H1 (cell line): ENCODE data around the gene MAK. TPM values are rescaled to one million over a fixed set of nuclear protein-coding genes. Genes with fewer than 3 reads are reported as not detected.

Experiments
- CHD1 ChIP-seq: IDR thresholded peaks from 2 replicates; pipeline ENCODE4 v1.6.1; 2012; ENCODE audit warnings: low read depth, low read length, improper control_type of control experiment
- CHD7 ChIP-seq: fragments of 300-600 bp; sonication (generic); IDR thresholded peaks from 2 replicates; pipeline ENCODE4 v1.7.1; 2012; ENCODE audit warnings: low read length, moderate library complexity, mild to moderate bottlenecking, inconsistent platforms; ENCODE audit not compliant: insufficient replicate concordance
- CTBP2 ChIP-seq: IDR thresholded peaks from 2 replicates; pipeline ENCODE4 v1.7.0; 2011; ENCODE audit warnings: borderline replicate concordance, mild to moderate bottlenecking, moderate library complexity, mixed read lengths, low read length; ENCODE audit not compliant: insufficient read depth, insufficient read length
- FOSL1 ChIP-seq: IDR thresholded peaks from 2 replicates; pipeline ENCODE4 v1.6.1; 2011; ENCODE audit warnings: mild to moderate bottlenecking, low read depth, low read length, moderate library complexity; ENCODE audit not compliant: insufficient read depth
- HDAC2 ChIP-seq, 2 experiments: fragments of 300-600 bp in 1 of 2; sonication (generic) in 1 of 2; IDR thresholded peaks; 2 replicates each; pipeline ENCODE4 v1.6.1; 2011 to 2012; ENCODE audit warnings: low read depth in 2 of 2, low read length in 2 of 2, mild to moderate bottlenecking in 2 of 2, moderate library complexity in 2 of 2, borderline replicate concordance in 1 of 2, inconsistent platforms in 1 of 2
- KDM4A ChIP-seq: IDR thresholded peaks from one replicate; pipeline ENCODE4 v1.7.1; 2012; ENCODE audit warnings: low read depth, mild to moderate bottlenecking, moderate library complexity, low read length, inconsistent platforms; ENCODE audit not compliant: severe bottlenecking
- NRF1 ChIP-seq: IDR thresholded peaks from 2 replicates; pipeline ENCODE4 v1.6.1; 2011; ENCODE audit warnings: mild to moderate bottlenecking, low read depth, low read length, improper control_type of control experiment
- PHF8 ChIP-seq: fragments of 200-600 bp; sonication (generic); conservative IDR thresholded peaks from 2 replicates; pipeline ENCODE4 v1.7.1; 2012; ENCODE audit warnings: low read depth, mild to moderate bottlenecking, inconsistent platforms, low read length, moderate library complexity
- RAD21 ChIP-seq, 2 experiments: IDR thresholded peaks in 1 of 2; conservative IDR thresholded peaks in 1 of 2; 2 replicates each; pipeline ENCODE4 v1.6.1; 2011; ENCODE audit warnings: low read depth in 2 of 2, low read length in 2 of 2, improper control_type of control experiment in 1 of 2, inconsistent platforms in 1 of 2, mild to moderate bottlenecking in 1 of 2, moderate library complexity in 1 of 2
- polyA plus RNA-seq, 7 experiments: library from polyadenylated mRNA; depleted of rRNA in 3 of 7; stranded (reverse) in 5 of 7; unstranded in 2 of 7; fragments of >200 nt in 5 of 7; fragments of 200-250 nt in 2 of 7; gene quantifications; 1 replicate in 5 of 7; 2 replicates in 1 of 7; 4 replicates in 1 of 7; pipeline versions ENCODE4 v1.2.1 to v1.2.3, GENCODE V29; 2011 to 2013; ENCODE audit warnings: missing spikeins in 2 of 7, mixed read lengths in 2 of 7
- total RNA-seq: library from RNA; stranded (reverse); fragmentation: NEBNext Ultra II Directional; extraction: Animal tissue kit (Norgen Biotek cat#: 25700); gene quantifications from 2 replicates; pipeline ENCODE4 v1.2.1, GENCODE V29; 2021
- TF ChIP-seq, protein P1 (sequence below): IDR thresholded peaks from 2 replicates; pipeline ENCODE4 v1.6.1; 2012; ENCODE audit warnings: inconsistent platforms

Gene MAK
- total and polyA plus RNA-seq, 2 of the 8 experiments (the other 6 are each of a cell fraction or from before 2014, with no cell fraction given) = 0.08 to 0.37 TPM

GRCh38 chr6:10875026-10875425 is 36.7 kb upstream of the MAK start (continued):
- no peak for TF ChIP-seq CHD7
- TF ChIP-seq HDAC2 (IDR thresholded peaks at IDR 0.05; ENCODE audit: borderline replicate concordance in 1 of 2, low read depth in 2 of 2, low read length in 2 of 2) = no peak
- no peak for TF ChIP-seq CTBP2
- no peak for TF ChIP-seq RAD21 (IDR thresholded peaks at IDR 0.05 in 1 of 2, conservative IDR thresholded peaks at IDR 0.05 in 1 of 2; ENCODE audit: low read depth in 2 of 2, low read length in 2 of 2)
- TF ChIP-seq FOSL1 = no peak
- TF ChIP-seq, protein P1, sequence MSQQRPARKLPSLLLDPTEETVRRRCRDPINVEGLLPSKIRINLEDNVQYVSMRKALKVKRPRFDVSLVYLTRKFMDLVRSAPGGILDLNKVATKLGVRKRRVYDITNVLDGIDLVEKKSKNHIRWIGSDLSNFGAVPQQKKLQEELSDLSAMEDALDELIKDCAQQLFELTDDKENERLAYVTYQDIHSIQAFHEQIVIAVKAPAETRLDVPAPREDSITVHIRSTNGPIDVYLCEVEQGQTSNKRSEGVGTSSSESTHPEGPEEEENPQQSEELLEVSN = no peak
- TF ChIP-seq PHF8 = no peak
- no peak for TF ChIP-seq KDM4A
- TF ChIP-seq NRF1 = no peak
- TF ChIP-seq CHD1 = no peak
